ENCODE results near the gene PRSS27.
"Not testable (repeated sequence)": the region's sequence is repeated elsewhere in the genome, so short reads cannot be mapped to it uniquely, and the experiment has no call there.

Gene PRSS27

GRCh38 chr16:2708290-2708639, 11.8 kb downstream of the PRSS27 start:
- no peak for DNase-seq (ENCODE audit: low read depth)

GRCh38 chr16:2707368-2708289, 12.4 kb downstream of the PRSS27 start:
- DNase-seq (ENCODE audit: low read depth): no peak

GRCh38 chr16:2706611-2707311, 13.3 kb downstream of the PRSS27 start:
- DNase-seq (ENCODE audit: low read depth): no peak

- DNase-seq (ENCODE audit: low read depth): no peak
These were observed 13.9 kb downstream of the PRSS27 start for GRCh38 chr16:2706085-2706484.

GRCh38 chr16:2705351-2705750, 14.7 kb downstream of the PRSS27 start:
- DNase-seq (ENCODE audit: low read depth): no peak

- DNase-seq (ENCODE audit: low read depth): no peak
These were observed 15.1 kb downstream of the PRSS27 start for GRCh38 chr16:2704983-2705275.

GRCh38 chr16:2704166-2704982, 15.7 kb downstream of the PRSS27 start:
- DNase-seq (ENCODE audit: low read depth): no peak

GRCh38 chr16:2702871-2703745, 16.9 kb downstream of the PRSS27 start:
- no peak for DNase-seq (ENCODE audit: low read depth)

GRCh38 chr16:2702438-2702825, 17.6 kb downstream of the PRSS27 start:
- DNase-seq (ENCODE audit: low read depth): no peak

- DNase-seq (ENCODE audit: low read depth): no peak
These were observed 18.1 kb downstream of the PRSS27 start for GRCh38 chr16:2701713-2702437.

- DNase-seq (ENCODE audit: low read depth): no peak
These were observed 18.8 kb downstream of the PRSS27 start for GRCh38 chr16:2701272-2701671.

GRCh38 chr16:2700786-2701185, 19.2 kb downstream of the PRSS27 start:
- DNase-seq (ENCODE audit: low read depth): no peak

GRCh38 chr16:2699791-2700600, 20.0 kb downstream of the PRSS27 start:
- no peak for DNase-seq (ENCODE audit: low read depth)

GRCh38 chr16:2698965-2699750, 20.9 kb downstream of the PRSS27 start:
- no peak for DNase-seq (ENCODE audit: low read depth)

- DNase-seq (ENCODE audit: low read depth): no peak
These were observed 21.7 kb downstream of the PRSS27 start for GRCh38 chr16:2698103-2698870.

GRCh38 chr16:2697401-2697948, 22.5 kb downstream of the PRSS27 start:
- no peak for DNase-seq (ENCODE audit: low read depth)

GRCh38 chr16:2696601-2697250, 23.3 kb downstream of the PRSS27 start:
- DNase-seq (ENCODE audit: low read depth): not testable (repeated sequence)
